BLaER1 treated with 17β-estradiol and CSF1 and Interleukin-3, amounts not matched to agents 10 nM and 100 nM (cell line): ENCODE results near the gene CLDN6.

ENCODE experiments used
- H3K27ac ChIP-seq, 11 experiments: shearing (Covaris generic); formaldehyde crosslinking; 2 replicates each; pipeline ENCODE4 v1.8.1; 2022
- H3K27me3 ChIP-seq, 11 experiments: shearing (Covaris generic); formaldehyde crosslinking; 2 replicates each; pipeline ENCODE4 v1.8.1; 2022
- H3K36me3 ChIP-seq, 11 experiments: shearing (Covaris generic); formaldehyde crosslinking; 2 replicates each; pipeline ENCODE4 v1.8.1; 2022
- H3K4me1 ChIP-seq, 10 experiments: shearing (Covaris generic); formaldehyde crosslinking; 2 replicates each; pipeline ENCODE4 v1.8.1; 2022
- H3K4me2 ChIP-seq, 11 experiments: shearing (Covaris generic); formaldehyde crosslinking; 2 replicates each; pipeline ENCODE4 v1.8.1; 2022
- H3K4me3 ChIP-seq, 10 experiments: shearing (Covaris generic); formaldehyde crosslinking; 2 replicates each; pipeline ENCODE4 v1.8.1; 2022
- H3K9ac ChIP-seq, 11 experiments: shearing (Covaris generic); formaldehyde crosslinking; 2 replicates each; pipeline ENCODE4 v1.8.1; 2022
- H3K9me3 ChIP-seq, 11 experiments: shearing (Covaris generic); formaldehyde crosslinking; replicated peaks in 1 of 11; 2 replicates each; pipeline ENCODE4 v1.8.1; 2022
- H4K20me1 ChIP-seq, 11 experiments: shearing (Covaris generic); formaldehyde crosslinking; 2 replicates each; pipeline ENCODE4 v1.8.1; 2022
- Cebpa-rat ChIP-seq, 11 experiments: shearing (Covaris generic); IDR thresholded peaks; 2 replicates each; pipeline ENCODE4 v1.8.1; 2022

CLDN6 gene

GRCh38 chr16:2969545-2970521 lies 48.1 kb downstream of the CLDN6 start:
- Histone ChIP-seq H3K4me2 (peak overlapping the region; percentile 92 to 99 (median 96)), H4K20me1 (peaks cover 39 to 94% (median 75%) of the 10 kb centered on the region in 11 experiments), H3K4me3 (peak overlapping the region; percentile 77 to 98 (median 94)), H3K27ac (peak overlapping the region; percentile 19 to 89 (median 81); a peak in 21 of 22 replicates), H3K4me1 (peaks cover 71 to 82% (median 78%) of the 10 kb centered on the region in 10 experiments), H3K27me3 (peaks cover 0 to under 1% (median 0%) of the 10 kb centered on the region in 11 experiments; a peak in 2 of 22 replicates), H3K9me3 (no peaks in the 10 kb centered on the region), H3K36me3 (peaks cover 0 to 41% (median 8%) of the 10 kb centered on the region in 11 experiments; a peak in 13 of 22 replicates), H3K9ac (peak overlapping the region; percentile 79 to 92 (median 86))
- no peak for TF ChIP-seq Cebpa-rat (IDR thresholded peaks at IDR 0.05)

GRCh38 chr16:2968738-2969544 lies 49.0 kb downstream of the CLDN6 start, which contains the start of gene PAQR4:
TSS of gene PAQR4 (plus strand) at chr16:2969348. CDS start at chr16:2969675, 327 bp downstream.
- Histone ChIP-seq H3K27ac (peak within 1 kb of the TSS; percentile 19 to 89 (median 81); a peak in 21 of 22 replicates), H3K36me3 (peaks cover 0 to 33% (median 4%) of the 10 kb centered on the region in 11 experiments; a peak in 10 of 22 replicates), H3K4me3 (peak within 1 kb of the TSS; percentile 77 to 98 (median 94)), H3K27me3 (peaks cover 0 to 10% (median 0%) of the 10 kb centered on the region in 11 experiments; a peak in 12 of 22 replicates), H3K9me3 (no peaks in the 10 kb centered on the region), H3K4me1 (peaks cover 71 to 82% (median 78%) of the 10 kb centered on the region in 10 experiments), H4K20me1 (peaks cover 38 to 93% (median 66%) of the 10 kb centered on the region in 11 experiments), H3K4me2 (peak within 1 kb of the TSS; percentile 92 to 99 (median 96)), H3K9ac (peak within 1 kb of the TSS; percentile 79 to 92 (median 86))
- TF ChIP-seq Cebpa-rat (IDR thresholded peaks at IDR 0.05) = no peak

GRCh38 chr16:2968368-2968737 lies 49.6 kb downstream of the CLDN6 start:
- TF ChIP-seq Cebpa-rat (IDR thresholded peaks at IDR 0.05) = no peak
- peaks cover 32 to 87% (median 60%) of the 10 kb centered on the region in 11 experiments for H4K20me1 ChIP-seq
- H3K36me3 ChIP-seq = peaks cover 0 to 27% (median 4%) of the 10 kb centered on the region in 11 experiments; a peak in 10 of 22 replicates
- peak overlapping the region; percentile 77 to 98 (median 94) for H3K4me3 ChIP-seq
- H3K4me1 ChIP-seq = peaks cover 71 to 82% (median 78%) of the 10 kb centered on the region in 10 experiments
- peak overlapping the region in 10 of 11 experiments; percentile 79 to 92 (median 87); a peak in 19 of 22 replicates for H3K9ac ChIP-seq
- peaks cover 0 to 16% (median 5%) of the 10 kb centered on the region in 11 experiments; a peak in 12 of 22 replicates for H3K27me3 ChIP-seq
- H3K4me2 ChIP-seq = peak overlapping the region; percentile 92 to 99 (median 96)
- peak overlapping the region in 10 of 11 experiments; percentile 71 to 89 (median 81); a peak in 19 of 22 replicates for H3K27ac ChIP-seq
- no peaks in the 10 kb centered on the region for H3K9me3 ChIP-seq

- Histone ChIP-seq H3K9ac (peak overlapping the region in 9 of 11 experiments; percentile 27 to 92 (median 86); a peak in 13 of 22 replicates), H3K4me2 (peak overlapping the region; percentile 92 to 99 (median 96)), H3K27me3 (peaks cover 0 to 22% (median 11%) of the 10 kb centered on the region in 11 experiments; a peak in 14 of 22 replicates), H3K4me1 (peaks cover 71 to 82% (median 78%) of the 10 kb centered on the region in 10 experiments), H3K9me3 (no peaks in the 10 kb centered on the region), H4K20me1 (peaks cover 26 to 81% (median 54%) of the 10 kb centered on the region in 11 experiments), H3K36me3 (peaks cover 0 to 21% (median 4%) of the 10 kb centered on the region in 11 experiments; a peak in 10 of 22 replicates), H3K27ac (peak overlapping the region in 10 of 11 experiments; percentile 0 to 75 (median 54); a peak in 17 of 22 replicates), H3K4me3 (peak overlapping the region in 2 of 10 experiments; percentile 86 to 98; a peak in 3 of 20 replicates)
- TF ChIP-seq Cebpa-rat (IDR thresholded peaks at IDR 0.05) = no peak
Observed at GRCh38 chr16:2967721-2968161, 50.2 kb downstream of the CLDN6 start.

GRCh38 chr16:2967211-2967631 lies 50.8 kb downstream of the CLDN6 start:
- H3K9me3 ChIP-seq = no peaks in the 10 kb centered on the region
- H3K27me3 ChIP-seq = peaks cover 0 to 27% (median 16%) of the 10 kb centered on the region in 11 experiments; a peak in 14 of 22 replicates
- H3K4me2 ChIP-seq = peak overlapping the region in 9 of 11 experiments; percentile 92 to 99 (median 96); a peak in 11 of 22 replicates
- H3K27ac ChIP-seq = no peak overlapping the region
- peaks cover 0 to 16% (median under 1%) of the 10 kb centered on the region in 11 experiments; a peak in 10 of 22 replicates for H3K36me3 ChIP-seq
- H3K4me1 ChIP-seq = peaks cover 71 to 82% (median 78%) of the 10 kb centered on the region in 10 experiments
- peaks cover 20 to 81% (median 49%) of the 10 kb centered on the region in 11 experiments for H4K20me1 ChIP-seq
- peak overlapping the region in 4 of 11 experiments; percentile 86 to 92 (median 90); a peak in 2 of 22 replicates for H3K9ac ChIP-seq
- TF ChIP-seq Cebpa-rat (IDR thresholded peaks at IDR 0.05) = no peak
- H3K4me3 ChIP-seq = no peak overlapping the region

- peaks cover 0 to 31% (median 17%) of the 10 kb centered on the region in 11 experiments; a peak in 14 of 22 replicates for H3K27me3 ChIP-seq
- no peak overlapping the region for H3K4me3 ChIP-seq
- H3K27ac ChIP-seq = no peak overlapping the region
- H4K20me1 ChIP-seq = peaks cover 16 to 81% (median 45%) of the 10 kb centered on the region in 11 experiments
- no peaks in the 10 kb centered on the region for H3K9me3 ChIP-seq
- peaks cover 68 to 82% (median 78%) of the 10 kb centered on the region in 10 experiments for H3K4me1 ChIP-seq
- peaks cover 0 to 12% (median 0%) of the 10 kb centered on the region in 11 experiments; a peak in 9 of 22 replicates for H3K36me3 ChIP-seq
- H3K4me2 ChIP-seq = no peak overlapping the region
- no peak overlapping the region for H3K9ac ChIP-seq
- no peak for TF ChIP-seq Cebpa-rat (IDR thresholded peaks at IDR 0.05)
Observed at GRCh38 chr16:2966808-2967191, 51.2 kb downstream of the CLDN6 start.

- no peak for TF ChIP-seq Cebpa-rat (IDR thresholded peaks at IDR 0.05)
- no peak overlapping the region for H3K4me3 ChIP-seq
Observed at GRCh38 chr16:2966043-2966807, 51.8 kb downstream of the CLDN6 start.

More at GRCh38 chr16:2966043-2966807, 51.8 kb downstream of the CLDN6 start:
- Histone ChIP-seq H3K4me2 (peak overlapping the region in 10 of 11 experiments; percentile 60 to 100 (median 99); a peak in 19 of 22 replicates), H3K36me3 (peaks cover 0 to 7% (median 0%) of the 10 kb centered on the region in 11 experiments; a peak in 4 of 22 replicates), H3K27me3 (peaks cover 0 to 33% (median 17%) of the 10 kb centered on the region in 11 experiments; a peak in 14 of 22 replicates), H3K4me1 (peaks cover 63 to 82% (median 76%) of the 10 kb centered on the region in 10 experiments), H3K9ac (peak overlapping the region in 1 of 11 experiments; percentile 41; a peak in 1 of 22 replicates), H4K20me1 (peaks cover 10 to 78% (median 39%) of the 10 kb centered on the region in 11 experiments; a peak in 21 of 22 replicates), H3K9me3 (no peaks in the 10 kb centered on the region), H3K27ac (no peak overlapping the region)
